Measurements from ENCODE around the gene EIF4B. TPM values are rescaled to one million over a fixed set of nuclear protein-coding genes. Genes with fewer than 3 reads are reported as not detected.

The EIF4B gene
- total and polyA plus RNA-seq, 9 of the 15 experiments (the other 6 are each of a cell fraction or from before 2014, with no cell fraction given), result 138 to 669 (median 552) TPM

DNA sequence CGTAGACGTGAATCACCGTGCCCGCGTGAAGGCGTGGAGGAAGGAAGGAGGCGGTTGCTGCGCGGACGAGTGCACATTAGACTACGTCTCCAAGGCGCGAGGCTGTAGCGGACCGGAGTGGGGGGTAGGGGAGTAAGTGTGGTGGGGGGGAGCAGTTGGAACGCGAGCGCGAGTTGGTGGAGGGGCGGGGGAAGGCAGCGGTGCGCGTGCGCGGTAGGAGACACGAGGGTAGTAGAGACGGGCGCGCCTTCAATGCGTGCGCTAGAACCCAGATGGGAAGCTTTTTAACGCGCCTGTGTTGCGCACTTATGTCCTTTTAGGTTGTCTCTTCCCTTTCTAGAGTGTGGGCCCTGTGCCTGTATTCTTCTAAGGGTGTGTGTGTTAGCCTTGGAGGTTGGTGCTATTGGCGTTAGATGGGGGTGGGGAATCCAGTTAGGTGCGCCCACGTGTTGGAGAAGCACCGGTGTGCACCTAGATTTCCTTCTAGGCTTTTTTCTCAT, 604 bp downstream of the EIF4B start:
- H3K9me3 ChIP-seq (replicated peaks; ENCODE audit: control insufficient read depth, insufficient read depth, low read depth, low read length), result no peaks in the 10 kb centered on the region
- CTCF ChIA-PET (ENCODE audit: low intra/inter-chr PET ratio), result interaction anchor here (0.6 to 1.5 kb wide), 2 partner anchors 40 to 122 kb away, joined by 3 to 5 read pairs; no protein-coding TSS in a partner anchor
- under 1% methylated on average over 16 of the region's 38 CpGs for WGBS (ENCODE audit: insufficient coverage, low coverage, missing lambda C conversion rate)
- no peaks in the 10 kb centered on the region for H3K9me1 ChIP-seq (ENCODE audit: control insufficient read depth, insufficient read depth, low read length)
- no peaks in the 10 kb centered on the region for H3K27me3 ChIP-seq (ENCODE audit: control insufficient read depth in 2 of 2, insufficient read depth in 2 of 2, low read length in 2 of 2)
- H3K4me2 ChIP-seq (ENCODE audit: insufficient read depth, low read length), result peak overlapping the region; percentile 96
- peaks cover 70% of the 10 kb centered on the region for H3K79me2 ChIP-seq (ENCODE audit: control insufficient read depth, insufficient read depth, low read length)
- intact Hi-C loops (cut with micrococcal nuclease), result loop anchor here (2.0 to 5.0 kb wide), 2 partner anchors 40 to 56 kb away; no protein-coding TSS in a partner anchor
- FAIRE-seq, result peak; percentile 51
- peak overlapping the region; percentile 60 for H2AFZ ChIP-seq (ENCODE audit: low read depth, low read length)
- peak overlapping the region; percentile 97 for H3K27ac ChIP-seq (ENCODE audit: extremely low read depth, low read depth, low read length)
- peaks cover 37% of the 10 kb centered on the region; the same call in 1 of the 2 replicates for H4K20me1 ChIP-seq (replicated peaks; ENCODE audit: control insufficient read depth, insufficient read depth, low read length)
- peak; percentile 72 for ATAC-seq
- POLR2A ChIA-PET, result interaction anchor here (0.6 to 2.6 kb wide), 9 partner anchors 8 to 237 kb away, joined by 3 to 16 read pairs (median 4); no protein-coding TSS in a partner anchor
- DNase-seq (ENCODE audit: extremely low read depth in 1 of 4, low spot score in 3 of 4), result peak; percentile 87 to 93 (median 90)
- H3K4me1 ChIP-seq (replicated peaks in 1 of 2; ENCODE audit: control insufficient read depth in 2 of 2, insufficient read depth in 2 of 2, low read length in 2 of 2), result peaks cover 8 to 32% of the 10 kb centered on the region in 2 experiments; a peak in 3 of 5 replicates
- TSS peak; percentile 50 for BruUV-seq (replicated peaks)
- H3K36me3 ChIP-seq (ENCODE audit: control insufficient read depth, insufficient read depth, low read length), result peaks cover 45% of the 10 kb centered on the region
- H3K4me3 ChIP-seq, result peak overlapping the region; percentile 76
- H3K9ac ChIP-seq (ENCODE audit: insufficient read depth in 1 of 2, low read depth in 2 of 2, low read length in 2 of 2), result peak overlapping the region; percentile 96 to 98
- in situ Hi-C loops (cut with MboI), result no loop called here
- TF ChIP-seq NFATC3 (IDR thresholded peaks at IDR 0.05), result no peak
- TF ChIP-seq PTBP1 (IDR thresholded peaks at IDR 0.05; ENCODE audit: low read depth, low read length), result no peak
- no peak for TF ChIP-seq ZNF431 (CRISPR knock-in tag; IDR thresholded peaks at IDR 0.05)
- TF ChIP-seq, protein P1, sequence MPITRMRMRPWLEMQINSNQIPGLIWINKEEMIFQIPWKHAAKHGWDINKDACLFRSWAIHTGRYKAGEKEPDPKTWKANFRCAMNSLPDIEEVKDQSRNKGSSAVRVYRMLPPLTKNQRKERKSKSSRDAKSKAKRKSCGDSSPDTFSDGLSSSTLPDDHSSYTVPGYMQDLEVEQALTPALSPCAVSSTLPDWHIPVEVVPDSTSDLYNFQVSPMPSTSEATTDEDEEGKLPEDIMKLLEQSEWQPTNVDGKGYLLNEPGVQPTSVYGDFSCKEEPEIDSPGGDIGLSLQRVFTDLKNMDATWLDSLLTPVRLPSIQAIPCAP (CRISPR knock-in tag; IDR thresholded peaks at IDR 0.05; ENCODE audit: borderline replicate concordance), result no peak
- no peak for TF ChIP-seq ZNF75A (CRISPR knock-in tag; IDR thresholded peaks at IDR 0.05)
- TF ChIP-seq, protein P2, sequence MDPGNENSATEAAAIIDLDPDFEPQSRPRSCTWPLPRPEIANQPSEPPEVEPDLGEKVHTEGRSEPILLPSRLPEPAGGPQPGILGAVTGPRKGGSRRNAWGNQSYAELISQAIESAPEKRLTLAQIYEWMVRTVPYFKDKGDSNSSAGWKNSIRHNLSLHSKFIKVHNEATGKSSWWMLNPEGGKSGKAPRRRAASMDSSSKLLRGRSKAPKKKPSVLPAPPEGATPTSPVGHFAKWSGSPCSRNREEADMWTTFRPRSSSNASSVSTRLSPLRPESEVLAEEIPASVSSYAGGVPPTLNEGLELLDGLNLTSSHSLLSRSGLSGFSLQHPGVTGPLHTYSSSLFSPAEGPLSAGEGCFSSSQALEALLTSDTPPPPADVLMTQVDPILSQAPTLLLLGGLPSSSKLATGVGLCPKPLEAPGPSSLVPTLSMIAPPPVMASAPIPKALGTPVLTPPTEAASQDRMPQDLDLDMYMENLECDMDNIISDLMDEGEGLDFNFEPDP (CRISPR knock-in tag; IDR thresholded peaks at IDR 0.05), result no peak
- TF ChIP-seq, protein P3, sequence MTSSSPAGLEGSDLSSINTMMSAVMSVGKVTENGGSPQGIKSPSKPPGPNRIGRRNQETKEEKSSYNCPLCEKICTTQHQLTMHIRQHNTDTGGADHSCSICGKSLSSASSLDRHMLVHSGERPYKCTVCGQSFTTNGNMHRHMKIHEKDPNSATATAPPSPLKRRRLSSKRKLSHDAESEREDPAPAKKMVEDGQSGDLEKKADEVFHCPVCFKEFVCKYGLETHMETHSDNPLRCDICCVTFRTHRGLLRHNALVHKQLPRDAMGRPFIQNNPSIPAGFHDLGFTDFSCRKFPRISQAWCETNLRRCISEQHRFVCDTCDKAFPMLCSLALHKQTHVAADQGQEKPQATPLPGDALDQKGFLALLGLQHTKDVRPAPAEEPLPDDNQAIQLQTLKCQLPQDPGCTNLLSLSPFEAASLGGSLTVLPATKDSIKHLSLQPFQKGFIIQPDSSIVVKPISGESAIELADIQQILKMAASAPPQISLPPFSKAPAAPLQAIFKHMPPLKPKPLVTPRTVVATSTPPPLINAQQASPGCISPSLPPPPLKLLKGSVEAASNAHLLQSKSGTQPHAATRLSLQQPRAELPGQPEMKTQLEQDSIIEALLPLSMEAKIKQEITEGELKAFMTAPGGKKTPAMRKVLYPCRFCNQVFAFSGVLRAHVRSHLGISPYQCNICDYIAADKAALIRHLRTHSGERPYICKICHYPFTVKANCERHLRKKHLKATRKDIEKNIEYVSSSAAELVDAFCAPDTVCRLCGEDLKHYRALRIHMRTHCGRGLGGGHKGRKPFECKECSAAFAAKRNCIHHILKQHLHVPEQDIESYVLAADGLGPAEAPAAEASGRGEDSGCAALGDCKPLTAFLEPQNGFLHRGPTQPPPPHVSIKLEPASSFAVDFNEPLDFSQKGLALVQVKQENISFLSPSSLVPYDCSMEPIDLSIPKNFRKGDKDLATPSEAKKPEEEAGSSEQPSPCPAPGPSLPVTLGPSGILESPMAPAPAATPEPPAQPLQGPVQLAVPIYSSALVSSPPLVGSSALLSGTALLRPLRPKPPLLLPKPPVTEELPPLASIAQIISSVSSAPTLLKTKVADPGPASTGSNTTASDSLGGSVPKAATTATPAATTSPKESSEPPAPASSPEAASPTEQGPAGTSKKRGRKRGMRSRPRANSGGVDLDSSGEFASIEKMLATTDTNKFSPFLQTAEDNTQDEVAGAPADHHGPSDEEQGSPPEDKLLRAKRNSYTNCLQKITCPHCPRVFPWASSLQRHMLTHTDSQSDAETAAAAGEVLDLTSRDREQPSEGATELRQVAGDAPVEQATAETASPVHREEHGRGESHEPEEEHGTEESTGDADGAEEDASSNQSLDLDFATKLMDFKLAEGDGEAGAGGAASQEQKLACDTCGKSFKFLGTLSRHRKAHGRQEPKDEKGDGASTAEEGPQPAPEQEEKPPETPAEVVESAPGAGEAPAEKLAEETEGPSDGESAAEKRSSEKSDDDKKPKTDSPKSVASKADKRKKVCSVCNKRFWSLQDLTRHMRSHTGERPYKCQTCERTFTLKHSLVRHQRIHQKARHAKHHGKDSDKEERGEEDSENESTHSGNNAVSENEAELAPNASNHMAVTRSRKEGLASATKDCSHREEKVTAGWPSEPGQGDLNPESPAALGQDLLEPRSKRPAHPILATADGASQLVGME (CRISPR knock-in tag; IDR thresholded peaks at IDR 0.05), result no peak
- TF ChIP-seq KDM5B (IDR thresholded peaks at IDR 0.05; ENCODE audit: insufficient replicate concordance, low read depth, low read length), result no peak
- TF ChIP-seq CEBPB (tag; IDR thresholded peaks at IDR 0.05), result no peak
- TF ChIP-seq ZNF184 (CRISPR knock-in tag; IDR thresholded peaks at IDR 0.05), result no peak
- no peak for TF ChIP-seq NR1H2 (CRISPR knock-in tag; IDR thresholded peaks at IDR 0.05)
